EH (cell line): ENCODE results near the gene CEP70.
"Not testable (repeated sequence)": the region's sequence is repeated elsewhere in the genome, so short reads cannot be mapped to it uniquely, and the experiment has no call there.

Experiments used
- DNase-seq: peaks from one replicate; pipeline ENCODE4 v3.0.0-alpha.2; 2015; ENCODE audit warnings: low read depth

The CEP70 gene

GRCh38 chr3:138594150-138594934 lies at the start of gene CEP70:
Gene CEP70 (minus strand): TSS chr3:138594260. CDS start chr3:138572927, 21,333 bp downstream.
- DNase-seq, result peak; percentile 96

- no peak for DNase-seq
Observed at GRCh38 chr3:138642927-138643253, 48.8 kb upstream of the CEP70 start.

GRCh38 chr3:138642226-138642926 lies 48.3 kb upstream of the CEP70 start:
- DNase-seq, result no peak

GRCh38 chr3:138640537-138640936 lies 46.5 kb upstream of the CEP70 start:
- no peak for DNase-seq

- DNase-seq, result no peak
Observed at GRCh38 chr3:138638641-138639040, 44.6 kb upstream of the CEP70 start.

- no peak for DNase-seq
Observed at GRCh38 chr3:138629526-138629925, 35.5 kb upstream of the CEP70 start.

GRCh38 chr3:138625707-138626365 lies 31.8 kb upstream of the CEP70 start:
- DNase-seq, result peak; percentile 58

GRCh38 chr3:138624518-138624917 lies 30.5 kb upstream of the CEP70 start:
- no peak for DNase-seq

GRCh38 chr3:138620431-138620830 lies 26.4 kb upstream of the CEP70 start:
- DNase-seq, result no peak

- no peak for DNase-seq
Observed at GRCh38 chr3:138615462-138615861, 21.4 kb upstream of the CEP70 start.

- no peak for DNase-seq
Observed at GRCh38 chr3:138609898-138610266, 15.8 kb upstream of the CEP70 start.

- DNase-seq, result peak; percentile 74
Observed at GRCh38 chr3:138608322-138609135, 14.5 kb upstream of the CEP70 start, which contains the start of gene FAIM. Gene FAIM (plus strand): TSS chr3:138608771. CDS start chr3:138619727, 10,956 bp downstream.

- DNase-seq, result not testable (repeated sequence)
Observed at GRCh38 chr3:138604106-138604595, 10.1 kb upstream of the CEP70 start.

GRCh38 chr3:138601661-138602060 lies 7.6 kb upstream of the CEP70 start:
- not testable (repeated sequence) for DNase-seq

- peak; percentile 70 for DNase-seq
Observed at GRCh38 chr3:138600100-138600745, 6.2 kb upstream of the CEP70 start.

GRCh38 chr3:138598534-138598933 lies 4.5 kb upstream of the CEP70 start:
- DNase-seq, result no peak

- not testable (repeated sequence) for DNase-seq
Observed at GRCh38 chr3:138597186-138597976, 3.3 kb upstream of the CEP70 start.

GRCh38 chr3:138594935-138595610 lies 1.0 kb upstream of the CEP70 start:
- no peak for DNase-seq

- no peak for DNase-seq
Observed at GRCh38 chr3:138593488-138594149, 441 bp downstream of the CEP70 start.
